Neuronal stem cell (in vitro differentiated cells): ENCODE data around the gene HIPK2.

Experiments used
- DNase-seq: peaks from one replicate; pipeline ENCODE4 v3.0.0-alpha.2; 2013; ENCODE audit warnings: low spot score
- H2AFZ ChIP-seq: one replicate; pipeline ENCODE4 v1.6.1; 2013; ENCODE audit warnings: mild to moderate bottlenecking, low read length, inconsistent platforms
- H2AK5ac ChIP-seq: 2 replicates; pipeline ENCODE4 v1.6.1; 2013; ENCODE audit warnings: low read depth, mild to moderate bottlenecking, inconsistent platforms, low read length, moderate library complexity, mixed read lengths
- H2BK120ac ChIP-seq: 2 replicates; pipeline ENCODE4 v1.6.1; 2013; ENCODE audit warnings: low read depth, mild to moderate bottlenecking, inconsistent platforms, low read length, moderate library complexity, mixed read lengths
- H2BK12ac ChIP-seq: one replicate; pipeline ENCODE4 v1.6.1; 2013; ENCODE audit warnings: low read length, inconsistent platforms
- H2BK15ac ChIP-seq: 2 replicates; pipeline ENCODE4 v1.6.1; 2013; ENCODE audit warnings: mild to moderate bottlenecking, low read length, inconsistent platforms, mixed read lengths
- H2BK5ac ChIP-seq: one replicate; pipeline ENCODE4 v1.6.1; 2013; ENCODE audit warnings: inconsistent platforms, mild to moderate bottlenecking, low read length, moderate library complexity
- H3K14ac ChIP-seq: one replicate; pipeline ENCODE4 v1.6.1; 2013; ENCODE audit warnings: low read length, inconsistent platforms
- H3K18ac ChIP-seq: 2 replicates; pipeline ENCODE4 v1.6.1; 2013; ENCODE audit warnings: low read length, inconsistent platforms
- H3K23ac ChIP-seq: 2 replicates; pipeline ENCODE4 v1.6.1; 2013; ENCODE audit warnings: low read depth, mild to moderate bottlenecking, mixed read lengths, low read length, inconsistent platforms; ENCODE audit not compliant: poor library complexity
- H3K27ac ChIP-seq: replicated peaks from 3 replicates; pipeline ENCODE4 v1.5.1; 2013; ENCODE audit warnings: low read length, inconsistent platforms
- H3K27me3 ChIP-seq, 3 experiments: 2 replicates each; pipeline ENCODE4 v1.6.1; 2013; ENCODE audit warnings: low read length in 3 of 3, mild to moderate bottlenecking in 2 of 3, inconsistent platforms in 1 of 3, low read depth in 1 of 3, mixed read lengths in 1 of 3, moderate library complexity in 1 of 3; ENCODE audit not compliant: control insufficient read depth in 3 of 3, insufficient read depth in 3 of 3
- H3K36me3 ChIP-seq, 2 donors: replicated peaks in 1 of 2; 2 replicates each; pipeline ENCODE4 v1.6.1; 2013; ENCODE audit warnings: low read length in 2 of 2; ENCODE audit not compliant: control insufficient read depth in 2 of 2, insufficient read depth in 2 of 2
- H3K4ac ChIP-seq: 2 replicates; pipeline ENCODE4 v1.6.1; 2013; ENCODE audit warnings: inconsistent platforms, mild to moderate bottlenecking, low read length, moderate library complexity
- H3K4me1 ChIP-seq, 2 donors: 1 replicate in 1 of 2; 2 replicates in 1 of 2; pipeline ENCODE4 v1.6.1; 2013; ENCODE audit warnings: low read length in 2 of 2, low read depth in 1 of 2; ENCODE audit not compliant: control insufficient read depth in 2 of 2, insufficient read depth in 1 of 2
- H3K4me2 ChIP-seq: one replicate; pipeline ENCODE4 v1.6.1; 2013; ENCODE audit warnings: mild to moderate bottlenecking, low read length, inconsistent platforms; ENCODE audit not compliant: insufficient read depth, poor library complexity, severe bottlenecking
- H3K4me3 ChIP-seq, 2 donors: 2 replicates each; pipeline ENCODE4 v1.5.1; 2013; ENCODE audit warnings: low read length in 2 of 2, mild to moderate bottlenecking in 2 of 2, inconsistent platforms in 1 of 2, moderate library complexity in 1 of 2
- H3K79me1 ChIP-seq: one replicate; pipeline ENCODE4 v1.6.1; 2013; ENCODE audit warnings: low read depth, mild to moderate bottlenecking, inconsistent platforms, low read length, moderate library complexity
- H3K9ac ChIP-seq: one replicate; pipeline ENCODE4 v1.6.1; 2013; ENCODE audit warnings: mild to moderate bottlenecking, low read depth, low read length, inconsistent platforms; ENCODE audit not compliant: poor library complexity
- H3K9me3 ChIP-seq, 2 donors: replicated peaks in 1 of 2; 2 replicates each; pipeline versions ENCODE3 to v1.6.1; 2013; ENCODE audit warnings: low read length in 2 of 2, mild to moderate bottlenecking in 2 of 2, inconsistent platforms in 1 of 2, low read depth in 1 of 2, mixed read lengths in 1 of 2, moderate library complexity in 1 of 2; ENCODE audit not compliant: control insufficient read depth in 2 of 2, insufficient read depth in 1 of 2
- H4K8ac ChIP-seq: one replicate; pipeline ENCODE4 v1.6.1; 2013; ENCODE audit warnings: low read depth, mild to moderate bottlenecking, inconsistent platforms, low read length, moderate library complexity
- H4K91ac ChIP-seq: one replicate; pipeline ENCODE4 v1.6.1; 2013; ENCODE audit warnings: low read length, low read depth, mild to moderate bottlenecking, inconsistent platforms; ENCODE audit not compliant: poor library complexity
- WGBS, 2 donors: extraction: QIAGEN DNeasy Blood & Tissue Kit; methylation state at CpG; one replicate each; pipeline ENCODE4 v1.1.7; 2013; ENCODE audit warnings: missing lambda C conversion rate in 2 of 2, mixed read lengths in 1 of 2; ENCODE audit not compliant: insufficient read length in 2 of 2, insufficient replicate concordance in 1 of 2; ENCODE audit errors: extremely low coverage in 2 of 2; 5-methylcytosine and 5-hydroxymethylcytosine counted together

The HIPK2 gene

GRCh38 chr7:139534096-139534495, 243.7 kb downstream of the HIPK2 start:
- Histone ChIP-seq H3K14ac (no peak overlapping the region), H3K4ac (no peak overlapping the region), H3K27ac (no peak overlapping the region), H3K79me1 (no peaks in the 10 kb centered on the region), H4K91ac (no peak overlapping the region), H3K4me3 (no peak overlapping the region), H2BK5ac (no peak overlapping the region), H2AFZ (no peak overlapping the region), H3K9me3 (no peaks in the 10 kb centered on the region), H3K23ac (no peak overlapping the region), H3K18ac (no peak overlapping the region), H4K8ac (no peak overlapping the region), H2BK15ac (no peak overlapping the region), H3K4me1 (peaks cover 0 to 2% of the 10 kb centered on the region in 2 donors), H3K36me3 (no peaks in the 10 kb centered on the region), H3K4me2 (no peak overlapping the region), H2BK12ac (no peak overlapping the region), H3K27me3 (peaks cover 0 to 14% (median 0%) of the 10 kb centered on the region in 3 experiments), H3K9ac (no peak overlapping the region), H2BK120ac (no peak overlapping the region), H2AK5ac (no peak overlapping the region)
- no peak for DNase-seq
- WGBS, 2 donors, result no CpG with 5 or more reads among the region's 9 CpGs

GRCh38 chr7:139532636-139533155, 245.1 kb downstream of the HIPK2 start:
- no peak overlapping the region for H4K8ac ChIP-seq
- H4K91ac ChIP-seq, result no peak overlapping the region
- H3K14ac ChIP-seq, result no peak overlapping the region
- DNase-seq, result no peak
- H3K27me3 ChIP-seq, result peaks cover 0 to 19% (median 0%) of the 10 kb centered on the region in 3 experiments
- no peak overlapping the region for H2AFZ ChIP-seq
- no peak overlapping the region for H2BK120ac ChIP-seq
- H2BK5ac ChIP-seq, result no peak overlapping the region
- no peaks in the 10 kb centered on the region for H3K79me1 ChIP-seq
- no peaks in the 10 kb centered on the region for H3K36me3 ChIP-seq
- no peak overlapping the region for H2BK12ac ChIP-seq
- no peak overlapping the region for H3K4me3 ChIP-seq
- H3K23ac ChIP-seq, result no peak overlapping the region
- H3K9ac ChIP-seq, result no peak overlapping the region
- no peak overlapping the region for H2AK5ac ChIP-seq
- H3K27ac ChIP-seq, result no peak overlapping the region
- H3K4me1 ChIP-seq, result peaks cover 0 to 2% of the 10 kb centered on the region in 2 donors
- no peaks in the 10 kb centered on the region for H3K9me3 ChIP-seq
- WGBS, 2 donors, result no CpG with 5 or more reads among the region's 6 CpGs
- H2BK15ac ChIP-seq, result no peak overlapping the region
- no peak overlapping the region for H3K18ac ChIP-seq
- H3K4me2 ChIP-seq, result no peak overlapping the region
- H3K4ac ChIP-seq, result no peak overlapping the region

GRCh38 chr7:139531094-139531493, 246.7 kb downstream of the HIPK2 start:
- no peak overlapping the region for H3K4me3 ChIP-seq
- no peak overlapping the region for H2AK5ac ChIP-seq
- H3K36me3 ChIP-seq, result no peaks in the 10 kb centered on the region
- no peaks in the 10 kb centered on the region for H3K4me1 ChIP-seq
- no peak overlapping the region for H2BK15ac ChIP-seq
- H3K4ac ChIP-seq, result no peak overlapping the region
- H2BK120ac ChIP-seq, result no peak overlapping the region
- no peak overlapping the region for H3K27ac ChIP-seq
- DNase-seq, result no peak
- no peak overlapping the region for H2BK12ac ChIP-seq
- H4K91ac ChIP-seq, result no peak overlapping the region
- no peak overlapping the region for H2BK5ac ChIP-seq
- H3K9me3 ChIP-seq, result no peaks in the 10 kb centered on the region
- peaks cover 0 to 25% (median 0%) of the 10 kb centered on the region in 3 experiments for H3K27me3 ChIP-seq
- H4K8ac ChIP-seq, result no peak overlapping the region
- no peak overlapping the region for H3K4me2 ChIP-seq
- no peak overlapping the region for H2AFZ ChIP-seq
- H3K9ac ChIP-seq, result no peak overlapping the region
- H3K79me1 ChIP-seq, result no peaks in the 10 kb centered on the region
- H3K23ac ChIP-seq, result no peak overlapping the region
- no peak overlapping the region for H3K14ac ChIP-seq
- no CpG with 5 or more reads among the region's 1 CpG for WGBS, 2 donors
- no peak overlapping the region for H3K18ac ChIP-seq

- H3K27me3 ChIP-seq, result peaks cover 8 to 54% (median 31%) of the 10 kb centered on the region in 3 experiments
- H4K8ac ChIP-seq, result no peak overlapping the region
- no peak overlapping the region for H3K4me3 ChIP-seq
- H2BK120ac ChIP-seq, result no peak overlapping the region
- no CpG with 5 or more reads among the region's 8 CpGs for WGBS, 2 donors
- no peak overlapping the region for H2BK5ac ChIP-seq
- H3K9ac ChIP-seq, result no peak overlapping the region
- DNase-seq, result no peak
- no peak overlapping the region for H3K14ac ChIP-seq
- no peak overlapping the region for H2BK12ac ChIP-seq
- H3K4me1 ChIP-seq, result peaks cover 0 to 2% of the 10 kb centered on the region in 2 donors
- peaks cover 0 to 5% of the 10 kb centered on the region in 2 donors for H3K9me3 ChIP-seq
- H3K23ac ChIP-seq, result no peak overlapping the region
- no peak overlapping the region for H2AK5ac ChIP-seq
- H3K27ac ChIP-seq, result no peak overlapping the region
- H3K36me3 ChIP-seq, result no peaks in the 10 kb centered on the region
- H3K4me2 ChIP-seq, result no peak overlapping the region
- H3K18ac ChIP-seq, result no peak overlapping the region
- H3K79me1 ChIP-seq, result peaks cover 2% of the 10 kb centered on the region
- H4K91ac ChIP-seq, result no peak overlapping the region
- no peak overlapping the region for H2BK15ac ChIP-seq
- H2AFZ ChIP-seq, result no peak overlapping the region
- no peak overlapping the region for H3K4ac ChIP-seq
Observed at GRCh38 chr7:139526578-139527544, 250.9 kb downstream of the HIPK2 start.
